ENCODE data around the gene TMEM258. TPM values are rescaled to one million over a fixed set of nuclear protein-coding genes. Genes with fewer than 3 reads are reported as not detected.

The TMEM258 gene
- total and polyA plus RNA-seq, 9 of the 15 experiments (the other 6 are each of a cell fraction or from before 2014, with no cell fraction given), result 97.2 to 856 (median 231) TPM

DNA sequence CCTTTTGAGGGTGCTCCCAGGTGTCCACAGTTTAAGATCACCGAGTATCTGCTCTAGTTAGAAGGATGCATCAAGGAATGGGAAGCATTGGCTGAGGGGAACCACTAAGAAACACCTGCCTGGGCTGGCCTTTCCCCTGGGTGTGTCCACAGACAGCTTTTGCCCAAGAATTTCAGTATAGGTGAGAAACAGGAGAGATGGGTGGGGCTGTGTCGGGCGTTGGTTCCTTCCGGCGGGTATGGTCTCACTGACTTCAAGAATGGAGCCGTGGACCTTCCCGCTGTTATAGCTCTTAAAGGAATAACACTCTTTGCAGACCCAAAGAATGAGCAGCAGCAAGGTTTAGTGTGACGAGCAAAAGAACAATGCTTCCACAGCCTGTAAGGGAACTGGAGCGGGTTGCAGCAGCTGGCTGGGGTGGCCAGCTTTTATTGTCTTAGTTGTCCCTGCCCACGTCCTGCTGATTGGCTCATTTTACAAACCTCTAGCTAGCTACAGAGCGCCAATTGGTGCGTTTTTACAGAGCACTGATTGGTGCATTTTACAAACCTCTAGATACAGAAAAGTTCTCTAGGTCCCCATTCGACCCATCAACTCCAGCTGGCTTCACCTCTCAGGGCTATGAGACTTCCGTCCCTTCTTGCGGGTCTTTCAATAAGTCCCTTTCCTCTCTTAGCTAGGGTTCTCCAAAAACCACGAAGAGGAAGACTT, 22.0 kb upstream of the TMEM258 start (continued):
- TF ChIP-seq MECOM (CRISPR knock-in tag; IDR thresholded peaks at IDR 0.05), result peak; percentile 69; the same call in 1 of the 2 replicates
- TF ChIP-seq HDAC2 (IDR thresholded peaks at IDR 0.05), result no peak
- no peak for TF ChIP-seq L3MBTL2 (IDR thresholded peaks at IDR 0.05)
- peak; percentile 59; the same call in 1 of the 2 replicates for TF ChIP-seq ZNF717 (CRISPR knock-in tag; IDR thresholded peaks at IDR 0.05)
- TF ChIP-seq MEF2D (tag; conservative IDR thresholded peaks at IDR 0.05; ENCODE audit: low read depth), result 0 out of 2 replicates have a peak, but pooled peaks have one; percentile 42
- no peak for TF ChIP-seq ZNF551 (CRISPR knock-in tag; IDR thresholded peaks at IDR 0.05)
- TF ChIP-seq, protein P1, sequence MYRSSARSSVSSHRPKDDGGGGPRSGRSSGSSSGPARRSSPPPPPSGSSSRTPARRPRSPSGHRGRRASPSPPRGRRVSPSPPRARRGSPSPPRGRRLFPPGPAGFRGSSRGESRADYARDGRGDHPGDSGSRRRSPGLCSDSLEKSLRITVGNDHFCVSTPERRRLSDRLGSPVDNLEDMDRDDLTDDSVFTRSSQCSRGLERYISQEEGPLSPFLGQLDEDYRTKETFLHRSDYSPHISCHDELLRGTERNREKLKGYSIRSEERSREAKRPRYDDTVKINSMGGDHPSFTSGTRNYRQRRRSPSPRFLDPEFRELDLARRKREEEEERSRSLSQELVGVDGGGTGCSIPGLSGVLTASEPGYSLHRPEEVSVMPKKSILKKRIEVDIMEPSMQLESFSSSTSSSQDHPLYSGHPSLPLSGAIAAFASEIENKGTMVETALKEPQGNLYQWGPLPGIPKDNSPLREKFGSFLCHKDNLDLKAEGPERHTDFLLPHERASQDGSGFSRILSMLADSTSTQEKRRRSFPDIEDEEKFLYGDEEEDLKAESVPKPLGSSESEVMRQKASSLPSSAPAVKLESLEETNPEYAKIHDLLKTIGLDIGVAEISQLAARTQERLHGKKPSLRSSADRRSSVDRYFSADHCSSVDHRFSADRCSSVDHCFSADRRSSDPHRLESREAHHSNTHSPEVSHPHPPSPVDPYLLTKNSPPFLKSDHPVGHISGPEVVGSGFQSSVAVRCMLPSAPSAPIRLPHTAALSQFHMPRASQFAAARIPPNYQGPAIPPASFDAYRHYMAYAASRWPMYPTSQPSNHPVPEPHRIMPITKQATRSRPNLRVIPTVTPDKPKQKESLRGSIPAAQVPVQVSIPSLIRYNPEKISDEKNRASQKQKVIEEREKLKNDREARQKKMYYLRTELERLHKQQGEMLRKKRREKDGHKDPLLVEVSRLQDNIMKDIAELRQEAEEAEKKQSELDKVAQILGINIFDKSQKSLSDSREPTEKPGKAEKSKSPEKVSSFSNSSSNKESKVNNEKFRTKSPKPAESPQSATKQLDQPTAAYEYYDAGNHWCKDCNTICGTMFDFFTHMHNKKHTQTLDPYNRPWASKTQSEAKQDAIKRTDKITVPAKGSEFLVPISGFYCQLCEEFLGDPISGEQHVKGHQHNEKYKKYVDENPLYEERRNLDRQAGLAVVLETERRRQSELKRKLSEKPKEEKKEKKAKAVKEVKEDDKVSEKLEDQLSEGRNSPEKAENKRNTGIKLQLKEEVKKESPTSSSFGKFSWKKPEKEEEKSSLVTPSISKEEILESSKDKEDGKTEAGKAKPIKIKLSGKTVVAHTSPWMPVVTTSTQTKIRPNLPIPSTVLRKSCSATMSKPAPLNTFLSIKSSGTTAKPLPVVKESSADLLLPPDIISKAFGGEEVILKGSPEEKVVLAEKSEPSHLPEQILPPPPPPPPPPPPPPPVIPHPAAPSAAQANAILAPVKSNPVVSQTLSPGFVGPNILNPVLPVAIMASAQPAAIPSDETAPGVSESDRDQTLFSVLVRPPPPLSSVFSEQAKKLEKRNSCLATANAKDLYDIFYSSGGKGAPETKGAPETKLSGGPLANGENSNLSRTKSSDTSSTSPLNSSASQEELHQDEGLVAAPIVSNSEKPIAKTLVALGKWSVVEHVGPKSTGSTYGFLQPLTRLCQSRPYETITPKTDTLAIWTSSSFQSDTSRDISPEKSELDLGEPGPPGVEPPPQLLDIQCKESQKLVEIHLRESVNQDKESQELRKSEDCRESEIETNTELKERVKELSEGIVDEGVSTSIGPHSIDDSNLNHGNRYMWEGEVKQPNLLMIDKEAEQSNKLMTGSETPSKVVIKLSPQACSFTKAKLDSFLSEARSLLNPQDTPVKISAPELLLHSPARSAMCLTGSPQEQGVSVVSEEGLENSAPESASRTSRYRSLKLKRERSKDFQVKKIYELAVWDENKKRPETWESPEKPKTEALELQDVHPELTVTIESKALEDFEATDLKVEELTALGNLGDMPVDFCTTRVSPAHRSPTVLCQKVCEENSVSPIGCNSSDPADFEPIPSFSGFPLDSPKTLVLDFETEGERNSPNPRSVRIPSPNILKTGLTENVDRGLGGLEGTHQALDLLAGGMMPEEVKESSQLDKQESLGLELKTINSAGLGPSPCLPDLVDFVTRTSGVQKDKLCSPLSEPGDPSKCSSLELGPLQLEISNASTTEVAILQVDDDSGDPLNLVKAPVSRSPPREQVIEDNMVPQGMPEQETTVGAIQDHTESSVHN (IDR thresholded peaks at IDR 0.05; ENCODE audit: borderline replicate concordance in 1 of 2, low read depth in 1 of 2), result no peak
- TF ChIP-seq MYNN (IDR thresholded peaks at IDR 0.05), result no peak
- TF ChIP-seq MYNN (CRISPR knock-in tag; IDR thresholded peaks at IDR 0.05), result no peak
- no peak for TF ChIP-seq MCM7 (IDR thresholded peaks at IDR 0.05)
- TF ChIP-seq, protein P2, sequence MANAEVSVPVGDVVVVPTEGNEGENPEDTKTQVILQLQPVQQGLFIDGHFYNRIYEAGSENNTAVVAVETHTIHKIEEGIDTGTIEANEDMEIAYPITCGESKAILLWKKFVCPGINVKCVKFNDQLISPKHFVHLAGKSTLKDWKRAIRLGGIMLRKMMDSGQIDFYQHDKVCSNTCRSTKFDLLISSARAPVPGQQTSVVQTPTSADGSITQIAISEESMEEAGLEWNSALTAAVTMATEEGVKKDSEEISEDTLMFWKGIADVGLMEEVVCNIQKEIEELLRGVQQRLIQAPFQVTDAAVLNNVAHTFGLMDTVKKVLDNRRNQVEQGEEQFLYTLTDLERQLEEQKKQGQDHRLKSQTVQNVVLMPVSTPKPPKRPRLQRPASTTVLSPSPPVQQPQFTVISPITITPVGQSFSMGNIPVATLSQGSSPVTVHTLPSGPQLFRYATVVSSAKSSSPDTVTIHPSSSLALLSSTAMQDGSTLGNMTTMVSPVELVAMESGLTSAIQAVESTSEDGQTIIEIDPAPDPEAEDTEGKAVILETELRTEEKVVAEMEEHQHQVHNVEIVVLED (CRISPR knock-in tag; IDR thresholded peaks at IDR 0.05), result no peak
- TF ChIP-seq ZNF3 (CRISPR knock-in tag; IDR thresholded peaks at IDR 0.05), result peak; percentile 39; the same call in 1 of the 2 replicates
- TF ChIP-seq CSDE1 (IDR thresholded peaks at IDR 0.05), result no peak
- peak; percentile 39 for TF ChIP-seq SIRT6 (IDR thresholded peaks at IDR 0.05; ENCODE audit: low read depth, low read length)
- no peak for TF ChIP-seq MYC (IDR thresholded peaks at IDR 0.05; ENCODE audit: low read depth, low read length)
- TF ChIP-seq MYC (CRISPR knock-in tag; IDR thresholded peaks at IDR 0.05; ENCODE audit: borderline replicate concordance, low read depth), result peak; percentile 63; the same call in 1 of the 2 replicates
- peak; percentile 94 for TF ChIP-seq NFYB (IDR thresholded peaks at IDR 0.05; ENCODE audit: extremely low read depth, insufficient read length)
- TF ChIP-seq, protein P3, sequence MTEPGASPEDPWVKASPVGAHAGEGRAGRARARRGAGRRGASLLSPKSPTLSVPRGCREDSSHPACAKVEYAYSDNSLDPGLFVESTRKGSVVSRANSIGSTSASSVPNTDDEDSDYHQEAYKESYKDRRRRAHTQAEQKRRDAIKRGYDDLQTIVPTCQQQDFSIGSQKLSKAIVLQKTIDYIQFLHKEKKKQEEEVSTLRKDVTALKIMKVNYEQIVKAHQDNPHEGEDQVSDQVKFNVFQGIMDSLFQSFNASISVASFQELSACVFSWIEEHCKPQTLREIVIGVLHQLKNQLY (CRISPR knock-in tag; conservative IDR thresholded peaks at IDR 0.05), result no peak
- peak; percentile 9 for TF ChIP-seq TAF1 (IDR thresholded peaks at IDR 0.05; ENCODE audit: control insufficient read depth, extremely low read depth, insufficient read depth, low read length, severe bottlenecking)

All from K562 (cell line).